PC-9 (cell line): Measurements from ENCODE around the gene GPS1.

Experiments used
- CTCF ChIP-seq: fragments of 200-600 bp; sonication (generic); conservative IDR thresholded peaks from 2 replicates; pipeline ENCODE4 v1.6.1; 2017; ENCODE audit warnings: mixed run types, antibody characterized with exemption, mild to moderate bottlenecking, moderate library complexity
- EZH2 ChIP-seq: fragments of 200-600 bp; sonication (generic); IDR thresholded peaks from 2 replicates; pipeline ENCODE4 v1.8.0; 2017; ENCODE audit warnings: antibody characterized with exemption, low read depth

DNA sequence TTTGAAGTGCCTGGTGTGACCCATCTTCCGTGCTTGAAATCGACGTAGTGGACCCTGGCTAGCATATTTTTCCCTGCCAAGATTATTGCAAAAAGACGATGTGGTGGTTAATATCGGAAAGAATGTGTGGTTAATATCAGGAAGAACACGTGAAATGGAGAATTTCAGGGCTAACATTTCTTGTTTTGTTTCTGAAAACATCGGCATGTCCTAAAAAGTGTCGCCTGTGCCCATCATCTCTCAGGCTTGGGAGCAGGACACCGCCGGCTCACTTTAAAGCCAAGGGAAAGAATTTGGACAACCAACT is 13.9 kb upstream of the GPS1 start:
- TF ChIP-seq CTCF (no peak), EZH2 (no peak)
